GM19372 (cell line): ENCODE data around the gene CETN2.
"Not testable (repeated sequence)": the region's sequence is repeated elsewhere in the genome, so short reads cannot be mapped to it uniquely, and the experiment has no call there.

ENCODE experiments used
- ATAC-seq: cut with Tn5 transposase; IDR thresholded peaks from one replicate; pipeline ENCODE4 v1.9.1; 2021; ENCODE audit warnings: mild to moderate bottlenecking, low read depth, moderate library complexity; ENCODE audit not compliant: unreplicated experiment

The CETN2 gene

DNA sequence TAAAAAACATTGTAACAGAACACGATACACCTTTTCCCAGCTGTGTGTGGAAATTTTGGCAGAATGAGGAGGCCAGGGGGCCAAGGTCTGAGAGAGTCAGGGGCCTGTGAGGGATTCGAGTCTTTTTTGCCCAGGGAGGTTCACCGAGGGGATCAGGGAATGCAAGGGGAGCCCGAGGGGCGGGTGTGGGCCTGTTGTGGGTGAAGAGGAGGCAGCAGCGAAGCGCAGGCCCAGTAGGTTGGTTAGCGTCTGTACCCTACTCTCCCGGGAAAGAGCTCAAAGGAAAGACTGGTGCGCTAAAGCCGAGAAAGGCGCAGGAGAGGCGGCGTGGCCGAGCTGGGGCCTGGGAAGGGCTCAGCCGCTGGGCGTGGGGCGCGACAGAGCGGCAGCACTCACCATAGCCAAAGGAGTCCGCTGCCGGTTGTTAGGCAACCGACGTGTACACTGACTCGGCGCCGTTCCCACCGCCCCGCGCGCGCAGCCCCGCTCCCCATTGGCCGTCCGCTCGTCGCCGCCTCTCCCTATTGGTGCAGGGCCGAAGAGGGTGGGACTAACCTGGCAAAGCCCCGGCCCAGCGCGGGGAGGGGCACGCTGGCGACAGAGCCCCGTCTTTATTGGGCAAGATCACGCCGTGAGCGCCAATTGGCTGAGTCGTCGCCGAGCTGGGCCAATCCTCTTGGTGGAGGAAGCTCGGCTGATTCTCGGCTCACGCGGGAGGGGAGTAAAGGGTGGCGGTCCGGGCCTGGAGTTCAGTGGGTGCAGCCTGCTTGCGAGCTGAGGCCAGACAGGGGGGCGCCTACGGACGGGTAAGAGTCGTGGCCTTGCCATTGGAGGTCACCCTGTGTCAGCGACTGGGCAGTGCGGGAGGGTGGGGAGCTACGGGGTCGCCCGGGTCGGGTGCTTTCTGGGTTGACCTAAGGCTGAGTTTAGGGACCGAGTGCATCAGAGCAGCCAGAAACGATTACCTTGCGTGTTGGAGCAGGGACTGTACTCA is at the start of gene CETN2, which contains the start of gene NSDHL:
TSS of gene CETN2 (minus strand) at position 446 of the 994 bp plus-strand sequence. CDS start at position 399, 47 bp downstream.
TSS of gene NSDHL (plus strand) at position 752 of the 994 bp plus-strand sequence. CDS start 15,262 bp downstream, outside the sequence.
- ATAC-seq, result peak; percentile 98

DNA sequence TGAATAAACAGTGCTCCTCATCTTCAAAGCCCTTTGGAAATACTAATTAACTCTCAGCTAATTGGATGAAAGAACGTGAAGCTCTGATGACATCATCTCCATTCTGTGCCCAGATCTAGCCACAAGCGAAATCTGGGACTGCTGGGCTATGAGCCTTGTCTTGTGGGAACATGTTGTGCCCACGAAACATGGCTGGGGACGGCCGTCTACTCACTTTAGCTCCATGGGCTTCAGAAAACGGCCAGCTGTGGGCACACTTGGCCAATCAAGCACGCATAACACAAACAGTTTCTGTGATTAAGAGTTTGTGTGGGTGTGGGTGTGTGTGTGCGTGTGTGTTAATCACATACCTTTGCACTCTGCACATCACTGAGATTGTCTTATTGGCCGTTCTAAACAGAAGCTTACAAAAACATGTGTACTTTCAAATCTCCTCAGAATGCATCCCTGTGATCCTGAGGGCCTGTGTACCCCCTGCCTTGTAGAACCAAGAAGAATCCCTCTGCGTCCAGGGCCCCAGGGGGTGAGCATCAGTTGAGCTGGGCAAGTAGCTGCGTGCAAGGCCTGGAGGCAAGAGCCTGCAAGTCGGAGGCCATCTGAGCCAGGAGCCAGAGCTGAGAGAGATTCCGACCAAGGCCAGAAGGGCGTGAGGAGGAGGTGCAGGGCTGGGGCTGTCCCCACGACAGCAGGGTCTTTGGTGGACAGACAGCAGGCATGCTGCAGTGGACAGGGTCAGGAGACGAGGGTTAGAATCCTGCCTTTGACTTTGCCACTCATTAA is 48.6 kb upstream of the CETN2 start:
- ATAC-seq, result no peak

DNA sequence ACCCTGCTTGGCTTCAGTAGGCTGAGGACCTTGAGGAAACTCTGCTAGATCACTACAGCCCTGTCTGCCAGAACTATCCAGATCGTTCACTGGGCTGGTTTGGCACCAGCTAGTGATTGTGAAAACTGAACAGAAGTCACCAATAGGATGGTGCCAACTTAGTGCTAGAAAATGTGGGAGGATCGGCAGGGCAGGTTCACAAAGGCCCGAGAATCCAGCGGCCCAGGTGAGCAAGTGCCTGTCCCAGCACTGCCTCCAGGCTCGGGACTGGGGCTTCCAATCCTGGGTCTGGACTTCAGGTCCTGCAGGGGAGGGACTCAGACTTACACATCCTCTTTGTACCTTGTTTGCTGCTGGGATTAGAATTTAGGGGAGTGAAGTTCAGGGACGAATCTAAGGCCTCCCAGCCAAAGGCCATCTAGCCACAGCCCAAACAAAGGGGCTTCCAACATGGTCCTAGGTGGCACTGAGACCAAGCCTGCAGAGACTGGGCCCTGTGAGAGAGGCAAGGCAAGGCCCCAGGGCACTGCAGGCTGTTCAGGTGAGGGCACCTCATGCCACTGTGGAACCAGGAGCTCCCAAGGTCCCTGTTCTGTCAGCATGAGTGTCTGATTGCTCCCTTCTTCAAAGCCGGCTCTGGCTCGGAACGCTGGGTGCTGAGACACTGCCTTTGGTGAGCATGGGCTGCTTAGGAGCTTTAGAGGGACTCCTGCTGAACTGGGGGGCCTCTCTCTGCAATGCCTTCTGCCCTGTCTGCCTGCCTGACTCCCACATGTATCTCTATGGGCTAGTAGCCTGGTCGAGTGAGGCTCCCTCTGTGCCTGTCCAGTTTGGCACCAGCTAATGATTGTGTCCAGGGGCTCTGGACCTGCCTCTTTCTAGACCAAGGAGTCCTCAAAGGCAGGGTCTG is 46.6 kb upstream of the CETN2 start:
- no peak for ATAC-seq

DNA sequence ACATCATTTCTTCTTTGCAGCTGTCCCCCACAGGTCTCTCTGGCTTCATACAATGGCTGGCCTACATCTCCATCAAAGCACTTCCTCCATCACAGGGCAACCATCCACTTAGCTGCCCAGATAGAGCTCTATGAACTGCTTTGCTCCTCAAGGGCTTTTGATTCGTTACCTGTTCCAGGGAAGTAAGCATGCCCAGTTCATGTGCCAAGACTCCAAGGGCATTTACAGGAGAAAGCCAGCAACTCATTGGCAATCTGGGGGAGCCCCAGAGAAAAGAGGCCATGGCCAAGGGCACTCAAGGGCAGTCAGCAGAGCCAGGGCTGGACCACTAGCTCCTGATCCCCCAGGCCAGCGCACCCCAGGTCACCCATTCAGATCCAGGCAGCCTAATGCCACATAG is 42.8 kb upstream of the CETN2 start:
- no peak for ATAC-seq

DNA sequence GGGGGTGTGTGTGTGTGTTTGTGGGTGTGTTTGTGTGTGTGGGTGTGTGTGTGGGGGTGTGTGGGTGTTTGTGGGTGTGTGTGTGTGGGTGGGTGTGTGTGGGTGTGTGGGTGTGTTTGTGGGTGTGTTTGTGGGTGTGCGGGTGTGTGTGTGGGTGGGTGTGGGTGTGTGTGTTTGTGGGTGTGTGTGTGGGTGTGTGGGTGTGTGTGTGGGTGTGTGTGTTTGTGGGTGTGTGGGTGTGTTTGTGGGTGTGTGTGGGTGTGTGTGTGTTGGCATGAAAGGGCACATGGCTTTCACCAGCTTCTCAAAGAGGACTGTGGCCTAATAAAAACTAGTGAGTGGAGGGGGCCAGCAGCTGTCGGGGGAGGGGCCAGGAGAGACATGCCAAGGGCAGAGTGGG is 42.0 kb upstream of the CETN2 start:
- no peak for ATAC-seq

DNA sequence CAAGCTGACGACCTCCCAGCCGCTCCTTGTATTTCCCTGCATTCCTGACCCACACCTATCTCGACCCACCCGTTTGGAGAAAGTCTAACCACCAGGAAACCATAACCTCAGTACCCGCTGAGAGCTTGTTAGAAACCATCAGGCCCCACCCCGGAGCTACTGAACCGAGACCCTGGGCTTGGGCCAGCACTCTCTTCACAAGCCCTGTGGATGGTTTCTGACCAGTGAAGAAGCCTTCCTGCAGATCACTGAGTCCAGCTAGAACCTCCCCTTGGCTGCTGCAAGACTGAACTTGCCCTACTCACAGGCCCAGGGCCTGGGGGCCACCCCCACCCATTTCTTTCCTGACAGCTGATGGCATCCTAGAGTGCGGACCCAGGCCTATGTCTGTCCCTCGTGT is 40.7 kb upstream of the CETN2 start:
- no peak for ATAC-seq

DNA sequence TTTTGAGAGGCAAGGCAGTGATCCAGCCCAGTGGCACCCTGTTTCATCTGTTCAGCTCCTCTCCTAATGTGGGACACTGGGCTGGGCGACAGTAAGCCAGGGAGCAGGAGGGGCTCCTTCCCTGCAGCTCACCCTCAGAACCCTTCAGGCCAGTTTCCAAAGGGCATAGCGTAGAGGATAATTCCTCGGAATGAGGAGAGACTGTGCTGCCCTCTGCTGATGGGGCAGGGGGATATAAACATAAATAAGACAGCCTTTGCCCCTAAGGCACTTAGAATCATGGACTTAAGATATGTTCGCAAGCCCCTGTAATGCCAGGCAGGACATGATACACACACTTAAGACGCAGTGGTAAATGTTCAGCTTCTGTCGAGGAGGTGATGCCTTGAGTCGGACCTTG is 39.4 kb upstream of the CETN2 start:
- ATAC-seq, result no peak

DNA sequence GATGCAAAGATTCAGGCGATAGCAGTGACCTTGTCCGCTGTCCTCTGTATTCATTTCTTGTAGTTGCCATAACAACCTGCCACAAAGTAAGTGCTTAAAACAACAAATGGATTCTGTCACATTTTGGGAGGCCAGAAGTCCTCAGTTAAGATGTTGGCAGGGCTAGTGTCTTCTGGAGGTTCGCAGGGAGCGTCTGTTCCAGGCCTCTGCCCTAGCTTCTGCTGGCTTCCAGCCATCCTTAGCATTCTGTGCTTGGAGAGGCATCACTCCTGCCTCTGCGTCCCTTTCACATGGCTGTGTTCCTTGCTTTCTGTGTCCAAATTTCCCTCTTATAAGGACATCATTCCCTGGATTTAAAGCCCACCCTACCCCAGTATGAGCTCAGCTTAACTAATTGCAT is 35.8 kb upstream of the CETN2 start:
- ATAC-seq, result no peak

DNA sequence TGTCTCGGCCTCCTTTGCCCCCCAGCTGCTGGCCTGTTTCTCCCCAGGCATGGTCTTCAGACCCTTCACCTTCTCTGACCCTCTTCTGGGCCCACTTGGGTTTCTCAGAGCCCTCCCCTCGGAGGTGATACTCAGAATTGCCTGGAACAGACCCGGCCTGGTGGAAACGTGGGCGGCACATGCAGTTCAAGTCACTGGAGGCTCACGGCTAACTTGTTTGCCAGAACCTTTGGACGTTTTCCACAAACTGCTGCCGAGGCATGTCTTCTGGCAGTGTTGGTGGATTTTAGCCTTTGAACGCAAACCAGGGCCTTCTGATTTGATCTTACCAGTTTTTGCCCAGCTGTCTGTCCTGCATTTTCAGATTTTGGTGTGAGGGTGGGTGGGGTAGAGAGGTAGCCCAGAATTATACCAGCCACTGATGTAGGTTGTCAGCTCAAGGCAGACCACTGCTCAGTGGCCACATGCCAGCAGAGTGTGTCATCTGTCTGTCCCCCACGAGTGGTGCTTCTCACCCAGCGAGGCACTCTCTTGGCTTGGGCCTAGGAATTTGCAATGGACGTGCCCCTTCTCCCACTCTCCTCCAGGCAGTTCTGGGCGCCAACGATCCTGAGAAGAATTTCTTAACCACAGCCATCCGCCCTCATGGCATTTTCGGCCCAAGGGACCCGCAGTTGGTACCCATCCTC is 34.8 kb upstream of the CETN2 start:
- ATAC-seq, result no peak

DNA sequence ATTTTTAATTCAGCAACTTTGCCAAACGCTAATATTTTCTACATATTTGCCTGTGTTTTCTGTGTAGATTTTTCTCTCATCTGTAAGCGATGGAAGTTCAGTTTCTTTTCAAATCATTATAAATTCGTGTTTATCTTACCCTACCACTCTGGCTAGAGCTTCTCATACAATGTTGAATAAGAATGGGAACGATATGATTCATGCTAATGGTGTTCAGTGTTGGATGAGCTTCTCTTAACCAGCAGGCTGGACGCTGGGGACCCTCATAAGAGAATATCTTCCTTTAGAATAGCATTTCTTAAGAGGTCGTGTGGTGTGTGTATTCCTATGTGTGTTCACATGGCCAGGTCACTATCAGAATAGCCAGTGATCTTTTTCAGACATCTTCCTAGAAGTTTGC is 31.3 kb upstream of the CETN2 start:
- no peak for ATAC-seq

DNA sequence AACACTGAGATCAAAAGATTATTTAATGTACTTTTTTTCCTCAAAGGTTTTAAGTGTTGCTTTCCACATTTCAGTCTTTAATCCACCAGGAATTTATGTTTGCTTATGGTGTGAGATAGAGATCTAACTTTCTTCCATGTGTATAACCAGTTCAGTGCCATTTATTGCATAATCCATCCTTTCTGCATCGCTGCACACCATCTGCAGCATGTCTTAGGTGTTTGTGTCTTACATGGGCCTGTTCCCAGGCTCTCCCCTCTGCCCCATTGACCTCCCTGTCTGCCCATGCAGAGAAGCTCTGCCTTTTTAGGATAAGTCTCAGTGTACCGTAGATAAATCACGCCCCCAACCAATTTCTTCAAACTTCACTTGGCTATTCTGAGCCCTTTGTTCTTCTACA is 30.6 kb upstream of the CETN2 start:
- ATAC-seq, result no peak

DNA sequence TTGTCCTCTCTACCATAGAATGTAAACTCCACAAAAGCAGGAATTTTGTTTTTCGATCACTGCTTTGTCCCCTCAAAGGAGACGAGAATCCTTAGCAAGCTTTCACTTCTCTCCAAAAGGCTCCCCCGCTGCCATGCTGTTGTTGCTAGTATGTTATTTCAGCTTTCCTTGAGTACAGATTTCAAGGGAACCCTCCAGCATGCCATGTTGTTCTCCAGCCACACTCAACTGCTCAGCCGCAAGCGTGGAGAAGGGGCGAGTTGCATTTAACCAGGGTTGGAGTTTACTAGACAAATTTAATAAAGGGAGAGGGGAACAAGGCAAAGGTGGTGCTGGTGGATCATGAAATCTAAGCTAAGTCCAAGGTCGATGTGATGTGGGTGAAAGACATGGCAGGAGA is 23.4 kb upstream of the CETN2 start:
- ATAC-seq, result no peak

DNA sequence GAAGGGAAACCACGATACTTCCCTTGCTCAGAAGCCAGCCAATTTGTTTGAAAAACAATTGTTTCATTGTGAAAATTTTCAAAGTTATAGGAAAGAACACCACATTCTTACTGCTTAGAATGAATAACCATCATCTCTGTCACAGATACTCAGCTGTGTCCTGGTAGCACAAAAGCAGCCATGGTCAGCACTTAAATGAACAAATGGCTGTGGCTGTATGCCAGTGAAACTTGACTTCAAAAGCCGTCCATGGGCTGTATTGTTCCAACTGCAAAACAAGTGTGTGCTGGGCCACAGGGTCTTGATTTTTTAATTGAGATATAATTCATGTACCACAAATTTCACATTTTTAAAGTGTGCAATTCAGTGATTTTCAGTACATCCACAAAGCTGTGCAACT is 19.9 kb upstream of the CETN2 start:
- no peak for ATAC-seq

DNA sequence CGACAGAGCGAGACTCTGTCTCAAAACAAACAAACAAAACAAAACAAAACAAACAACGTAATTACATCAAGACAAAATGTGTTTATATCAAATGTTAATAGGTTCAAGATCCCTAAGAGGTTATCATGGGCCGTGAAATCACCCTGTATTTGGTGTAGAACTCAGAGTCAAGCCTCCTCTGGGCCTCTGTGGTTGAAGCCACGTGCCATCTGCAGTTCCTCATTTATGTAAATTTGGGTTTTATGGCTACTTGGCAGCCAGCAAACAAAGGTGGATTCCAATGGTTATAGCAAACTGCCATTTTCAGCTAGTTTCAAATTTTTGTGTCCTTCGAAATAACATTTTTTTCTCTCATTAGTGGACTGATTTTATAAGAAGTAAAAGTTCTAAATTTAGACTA is 16.7 kb upstream of the CETN2 start:
- ATAC-seq, result no peak

DNA sequence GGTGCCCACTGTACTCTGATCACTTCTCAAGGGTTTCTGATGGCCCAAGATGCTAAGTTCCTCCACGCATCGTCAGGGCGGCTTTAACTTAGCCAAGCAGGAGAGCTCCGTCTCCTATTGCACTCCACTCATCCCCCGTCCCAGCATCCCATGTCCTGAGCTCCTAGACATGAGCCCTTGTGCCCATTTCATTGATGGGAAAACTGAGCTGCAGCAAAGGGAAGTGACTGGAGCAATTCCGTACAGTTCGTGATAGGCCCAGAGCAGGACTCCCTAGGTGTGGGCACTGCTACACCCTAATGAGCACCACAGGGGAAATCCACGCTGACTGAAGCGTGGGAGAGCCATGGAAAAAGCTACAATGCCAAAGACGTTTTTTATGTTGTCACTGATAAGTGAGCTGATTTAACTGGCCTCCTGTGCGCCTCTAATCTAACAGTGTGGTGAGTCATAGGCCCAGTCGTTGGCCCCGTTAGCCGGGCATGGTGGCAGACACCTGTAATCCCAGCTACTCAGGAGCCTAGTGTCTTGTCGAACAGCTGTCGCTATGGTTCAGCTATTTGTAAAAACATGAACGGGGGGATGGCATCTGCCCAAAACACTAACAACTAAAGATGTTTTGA is 15.2 kb upstream of the CETN2 start:
- ATAC-seq, result no peak

DNA sequence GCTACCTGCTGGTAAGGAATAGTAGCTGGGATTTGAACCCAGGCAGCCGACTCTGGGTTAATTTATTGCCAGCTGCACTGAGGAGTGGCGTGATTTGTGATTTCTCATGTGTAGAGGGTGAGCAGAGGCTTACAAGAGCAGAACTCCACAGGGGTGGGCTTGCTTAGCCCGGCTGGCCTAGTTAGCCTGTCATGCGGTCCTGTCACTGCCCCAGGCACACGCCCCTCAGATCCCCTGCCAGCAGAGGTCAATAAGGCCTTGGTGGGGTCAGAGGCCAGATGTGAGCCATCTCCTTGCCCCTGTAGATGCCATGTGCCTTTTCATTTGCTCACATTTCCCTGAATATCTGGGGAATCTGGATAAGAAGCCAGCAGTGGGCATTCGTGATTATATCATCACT is 13.7 kb upstream of the CETN2 start:
- no peak for ATAC-seq

DNA sequence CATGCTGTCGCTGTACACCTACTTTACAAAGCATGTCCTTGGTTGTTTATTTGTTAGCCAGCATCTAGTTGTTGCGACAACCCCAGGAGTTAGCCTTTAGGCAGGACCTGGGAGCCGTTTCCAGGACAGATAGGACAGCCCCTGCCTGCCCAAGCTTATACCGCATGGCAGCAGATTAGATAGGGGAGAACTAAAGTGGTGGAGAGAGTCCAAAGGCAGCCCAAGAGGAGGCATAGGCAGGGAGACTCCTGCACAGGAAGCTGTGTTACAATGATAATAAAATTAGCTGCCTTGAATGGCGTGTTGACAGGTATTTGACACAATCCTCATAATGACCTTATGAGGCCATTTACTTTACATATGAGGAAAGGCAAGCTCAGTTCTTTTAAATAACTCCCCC is 13.3 kb upstream of the CETN2 start:
- no peak for ATAC-seq

DNA sequence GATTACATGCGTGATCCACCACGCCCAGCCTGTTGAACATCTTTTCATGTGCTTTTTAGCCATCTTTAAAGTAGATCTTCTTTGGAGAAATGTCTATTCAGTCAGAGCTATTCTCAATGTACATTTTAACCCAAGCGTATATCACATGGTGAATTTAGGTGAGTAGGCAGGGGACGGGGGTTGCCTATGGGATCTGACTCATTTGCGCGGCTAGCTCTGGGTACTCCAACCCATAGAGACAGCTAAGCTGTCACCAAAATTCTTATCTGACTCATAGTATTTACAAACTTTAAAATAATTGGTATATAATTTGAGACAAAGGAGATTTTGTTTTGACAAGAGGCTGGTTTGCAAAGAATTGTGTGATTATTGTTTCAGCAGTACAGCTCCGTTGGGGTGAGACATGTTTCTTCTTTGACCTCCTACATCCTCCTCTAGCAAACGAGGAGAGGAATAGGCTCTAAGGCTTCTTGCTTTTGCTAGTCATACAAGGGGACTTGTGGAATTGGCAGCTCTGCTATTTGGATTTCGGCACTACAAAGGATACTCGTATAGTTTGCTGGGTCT is 12.3 kb upstream of the CETN2 start:
- no peak for ATAC-seq

DNA sequence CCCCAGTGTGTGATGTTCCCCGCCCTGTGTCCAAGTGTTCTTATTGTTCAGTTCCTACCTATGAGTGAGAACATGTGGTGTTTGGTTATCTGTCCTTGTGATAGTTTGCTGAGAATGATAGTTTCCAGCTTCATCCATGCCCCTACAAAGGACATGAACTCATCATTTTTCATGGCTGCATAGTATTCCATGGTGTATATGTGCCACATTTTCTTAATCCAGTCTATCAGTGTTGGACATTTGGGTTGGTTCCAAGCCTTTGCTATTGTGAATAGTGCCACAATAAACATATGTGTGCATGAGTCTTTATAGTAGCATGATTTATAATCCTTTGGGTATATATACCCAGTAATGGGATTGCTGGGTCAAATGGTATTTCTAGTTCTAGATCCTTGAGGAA is 4.9 kb upstream of the CETN2 start:
- ATAC-seq, result not testable (repeated sequence)
